ENCODE measurements around the gene MISP3. TPM values are rescaled to one million over a fixed set of nuclear protein-coding genes. Genes with fewer than 3 reads are reported as not detected.
A peak's percentile ranks its signal among the peaks of the same experiment; 100 is the strongest.

The MISP3 gene
- total and polyA plus RNA-seq, 9 of the 15 experiments (the other 6 are each of a cell fraction or from before 2014, with no cell fraction given), result 0.25 to 5.6 (median 1.6) TPM

DNA sequence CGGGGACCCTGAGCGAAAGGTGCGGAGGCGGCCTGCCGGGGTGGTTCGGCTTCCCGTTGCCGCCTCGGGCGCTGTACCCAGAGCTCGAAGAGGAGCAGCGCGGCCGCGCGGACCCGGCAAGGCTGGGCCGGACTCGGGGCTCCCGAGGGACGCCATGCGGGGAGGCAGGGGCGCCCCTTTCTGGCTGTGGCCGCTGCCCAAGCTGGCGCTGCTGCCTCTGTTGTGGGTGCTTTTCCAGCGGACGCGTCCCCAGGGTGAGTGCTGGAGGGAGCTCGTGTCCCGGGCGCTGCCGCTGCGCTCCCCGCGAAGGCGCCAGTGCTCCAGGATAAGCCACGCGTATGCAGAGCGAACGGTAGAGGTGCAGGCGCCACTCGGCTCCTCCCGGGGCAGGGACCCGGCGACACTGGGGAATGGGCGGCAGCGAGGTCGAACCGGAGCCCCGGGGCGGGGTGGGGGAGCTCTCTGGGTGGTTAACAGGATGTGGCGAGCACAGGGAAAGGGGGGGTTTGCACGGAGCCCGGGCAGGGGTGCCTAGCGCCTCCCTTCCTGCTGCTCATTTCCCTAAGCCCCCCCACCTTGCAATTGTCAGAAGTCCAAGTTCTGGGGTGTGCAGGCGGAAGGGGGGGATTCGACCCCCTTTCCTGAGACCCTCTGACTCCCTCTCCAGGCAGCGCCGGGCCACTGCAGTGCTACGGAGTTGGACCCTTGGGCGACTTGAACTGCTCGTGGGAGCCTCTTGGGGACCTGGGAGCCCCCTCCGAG, 40.7 kb upstream of the MISP3 start, which contains the start of gene IL27RA (continued):
- TF ChIP-seq, protein P1, sequence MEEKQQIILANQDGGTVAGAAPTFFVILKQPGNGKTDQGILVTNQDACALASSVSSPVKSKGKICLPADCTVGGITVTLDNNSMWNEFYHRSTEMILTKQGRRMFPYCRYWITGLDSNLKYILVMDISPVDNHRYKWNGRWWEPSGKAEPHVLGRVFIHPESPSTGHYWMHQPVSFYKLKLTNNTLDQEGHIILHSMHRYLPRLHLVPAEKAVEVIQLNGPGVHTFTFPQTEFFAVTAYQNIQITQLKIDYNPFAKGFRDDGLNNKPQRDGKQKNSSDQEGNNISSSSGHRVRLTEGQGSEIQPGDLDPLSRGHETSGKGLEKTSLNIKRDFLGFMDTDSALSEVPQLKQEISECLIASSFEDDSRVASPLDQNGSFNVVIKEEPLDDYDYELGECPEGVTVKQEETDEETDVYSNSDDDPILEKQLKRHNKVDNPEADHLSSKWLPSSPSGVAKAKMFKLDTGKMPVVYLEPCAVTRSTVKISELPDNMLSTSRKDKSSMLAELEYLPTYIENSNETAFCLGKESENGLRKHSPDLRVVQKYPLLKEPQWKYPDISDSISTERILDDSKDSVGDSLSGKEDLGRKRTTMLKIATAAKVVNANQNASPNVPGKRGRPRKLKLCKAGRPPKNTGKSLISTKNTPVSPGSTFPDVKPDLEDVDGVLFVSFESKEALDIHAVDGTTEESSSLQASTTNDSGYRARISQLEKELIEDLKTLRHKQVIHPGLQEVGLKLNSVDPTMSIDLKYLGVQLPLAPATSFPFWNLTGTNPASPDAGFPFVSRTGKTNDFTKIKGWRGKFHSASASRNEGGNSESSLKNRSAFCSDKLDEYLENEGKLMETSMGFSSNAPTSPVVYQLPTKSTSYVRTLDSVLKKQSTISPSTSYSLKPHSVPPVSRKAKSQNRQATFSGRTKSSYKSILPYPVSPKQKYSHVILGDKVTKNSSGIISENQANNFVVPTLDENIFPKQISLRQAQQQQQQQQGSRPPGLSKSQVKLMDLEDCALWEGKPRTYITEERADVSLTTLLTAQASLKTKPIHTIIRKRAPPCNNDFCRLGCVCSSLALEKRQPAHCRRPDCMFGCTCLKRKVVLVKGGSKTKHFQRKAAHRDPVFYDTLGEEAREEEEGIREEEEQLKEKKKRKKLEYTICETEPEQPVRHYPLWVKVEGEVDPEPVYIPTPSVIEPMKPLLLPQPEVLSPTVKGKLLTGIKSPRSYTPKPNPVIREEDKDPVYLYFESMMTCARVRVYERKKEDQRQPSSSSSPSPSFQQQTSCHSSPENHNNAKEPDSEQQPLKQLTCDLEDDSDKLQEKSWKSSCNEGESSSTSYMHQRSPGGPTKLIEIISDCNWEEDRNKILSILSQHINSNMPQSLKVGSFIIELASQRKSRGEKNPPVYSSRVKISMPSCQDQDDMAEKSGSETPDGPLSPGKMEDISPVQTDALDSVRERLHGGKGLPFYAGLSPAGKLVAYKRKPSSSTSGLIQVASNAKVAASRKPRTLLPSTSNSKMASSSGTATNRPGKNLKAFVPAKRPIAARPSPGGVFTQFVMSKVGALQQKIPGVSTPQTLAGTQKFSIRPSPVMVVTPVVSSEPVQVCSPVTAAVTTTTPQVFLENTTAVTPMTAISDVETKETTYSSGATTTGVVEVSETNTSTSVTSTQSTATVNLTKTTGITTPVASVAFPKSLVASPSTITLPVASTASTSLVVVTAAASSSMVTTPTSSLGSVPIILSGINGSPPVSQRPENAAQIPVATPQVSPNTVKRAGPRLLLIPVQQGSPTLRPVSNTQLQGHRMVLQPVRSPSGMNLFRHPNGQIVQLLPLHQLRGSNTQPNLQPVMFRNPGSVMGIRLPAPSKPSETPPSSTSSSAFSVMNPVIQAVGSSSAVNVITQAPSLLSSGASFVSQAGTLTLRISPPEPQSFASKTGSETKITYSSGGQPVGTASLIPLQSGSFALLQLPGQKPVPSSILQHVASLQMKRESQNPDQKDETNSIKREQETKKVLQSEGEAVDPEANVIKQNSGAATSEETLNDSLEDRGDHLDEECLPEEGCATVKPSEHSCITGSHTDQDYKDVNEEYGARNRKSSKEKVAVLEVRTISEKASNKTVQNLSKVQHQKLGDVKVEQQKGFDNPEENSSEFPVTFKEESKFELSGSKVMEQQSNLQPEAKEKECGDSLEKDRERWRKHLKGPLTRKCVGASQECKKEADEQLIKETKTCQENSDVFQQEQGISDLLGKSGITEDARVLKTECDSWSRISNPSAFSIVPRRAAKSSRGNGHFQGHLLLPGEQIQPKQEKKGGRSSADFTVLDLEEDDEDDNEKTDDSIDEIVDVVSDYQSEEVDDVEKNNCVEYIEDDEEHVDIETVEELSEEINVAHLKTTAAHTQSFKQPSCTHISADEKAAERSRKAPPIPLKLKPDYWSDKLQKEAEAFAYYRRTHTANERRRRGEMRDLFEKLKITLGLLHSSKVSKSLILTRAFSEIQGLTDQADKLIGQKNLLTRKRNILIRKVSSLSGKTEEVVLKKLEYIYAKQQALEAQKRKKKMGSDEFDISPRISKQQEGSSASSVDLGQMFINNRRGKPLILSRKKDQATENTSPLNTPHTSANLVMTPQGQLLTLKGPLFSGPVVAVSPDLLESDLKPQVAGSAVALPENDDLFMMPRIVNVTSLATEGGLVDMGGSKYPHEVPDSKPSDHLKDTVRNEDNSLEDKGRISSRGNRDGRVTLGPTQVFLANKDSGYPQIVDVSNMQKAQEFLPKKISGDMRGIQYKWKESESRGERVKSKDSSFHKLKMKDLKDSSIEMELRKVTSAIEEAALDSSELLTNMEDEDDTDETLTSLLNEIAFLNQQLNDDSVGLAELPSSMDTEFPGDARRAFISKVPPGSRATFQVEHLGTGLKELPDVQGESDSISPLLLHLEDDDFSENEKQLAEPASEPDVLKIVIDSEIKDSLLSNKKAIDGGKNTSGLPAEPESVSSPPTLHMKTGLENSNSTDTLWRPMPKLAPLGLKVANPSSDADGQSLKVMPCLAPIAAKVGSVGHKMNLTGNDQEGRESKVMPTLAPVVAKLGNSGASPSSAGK (IDR thresholded peaks at IDR 0.05), result peak; percentile 95
- TF ChIP-seq FOXP1 (CRISPR knock-in tag; IDR thresholded peaks at IDR 0.05) (no peak), STAG1 (CRISPR knock-in tag; IDR thresholded peaks at IDR 0.05; ENCODE audit: borderline replicate concordance) (peak; percentile 31; the same call in 1 of the 2 replicates), FOS (IDR thresholded peaks at IDR 0.05; ENCODE audit: extremely low read depth, insufficient read length) (no peak), ZNF584 (CRISPR knock-in tag; IDR thresholded peaks at IDR 0.05; ENCODE audit: low read depth) (no peak), IFI16 (CRISPR knock-in tag; IDR thresholded peaks at IDR 0.05) (no peak), RBM22 (IDR thresholded peaks at IDR 0.05; ENCODE audit: low read depth, low read length, poor library complexity, severe bottlenecking) (no peak), ZNF316 (IDR thresholded peaks at IDR 0.05) (no peak), HNRNPLL (IDR thresholded peaks at IDR 0.05; ENCODE audit: low read depth, low read length, poor library complexity, severe bottlenecking) (peak; percentile 42), PML (IDR thresholded peaks at IDR 0.05; ENCODE audit: low read length) (0 out of 2 replicates have a peak, but pooled peaks have one; percentile 39), SAFB2 (IDR thresholded peaks at IDR 0.05; ENCODE audit: borderline replicate concordance, low read depth, low read length, severe bottlenecking) (no peak), ZNF143 (CRISPR knock-in tag; IDR thresholded peaks at IDR 0.05) (no peak), ESRRA (IDR thresholded peaks at IDR 0.05; ENCODE audit: borderline replicate concordance, low read depth) (no peak), ZNF311 (CRISPR knock-in tag; IDR thresholded peaks at IDR 0.05) (no peak), ZNF696 (CRISPR knock-in tag; conservative IDR thresholded peaks at IDR 0.05) (no peak)
- TF ChIP-seq, protein P2, sequence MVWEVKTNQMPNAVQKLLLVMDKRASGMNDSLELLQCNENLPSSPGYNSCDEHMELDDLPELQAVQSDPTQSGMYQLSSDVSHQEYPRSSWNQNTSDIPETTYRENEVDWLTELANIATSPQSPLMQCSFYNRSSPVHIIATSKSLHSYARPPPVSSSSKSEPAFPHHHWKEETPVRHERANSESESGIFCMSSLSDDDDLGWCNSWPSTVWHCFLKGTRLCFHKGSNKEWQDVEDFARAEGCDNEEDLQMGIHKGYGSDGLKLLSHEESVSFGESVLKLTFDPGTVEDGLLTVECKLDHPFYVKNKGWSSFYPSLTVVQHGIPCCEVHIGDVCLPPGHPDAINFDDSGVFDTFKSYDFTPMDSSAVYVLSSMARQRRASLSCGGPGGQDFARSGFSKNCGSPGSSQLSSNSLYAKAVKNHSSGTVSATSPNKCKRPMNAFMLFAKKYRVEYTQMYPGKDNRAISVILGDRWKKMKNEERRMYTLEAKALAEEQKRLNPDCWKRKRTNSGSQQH (CRISPR knock-in tag; IDR thresholded peaks at IDR 0.05), result no peak
